Body of pancreas (tissue), 4 donors: ENCODE data around the gene AFG1L. TPM values are rescaled to one million over a fixed set of nuclear protein-coding genes. Genes with fewer than 3 reads are reported as not detected.
"Not testable (repeated sequence)": the region's sequence is repeated elsewhere in the genome, so short reads cannot be mapped to it uniquely, and the experiment has no call there.

Experiments
- ATAC-seq: fragments of 150-250 bp; one replicate; pipeline ENCODE4 v1.9.1; 2016
- DNase-seq, 4 donors: peaks; one replicate each; pipeline ENCODE4 v3.0.0-alpha.2; 2019
- H3K27ac ChIP-seq, 4 donors: fragments of 200-600 bp; sonication (generic); 1 replicate in 3 of 4; 2 replicates in 1 of 4; pipeline versions ENCODE4 v1.5.1 to v1.6.1; 2016 to 2019; ENCODE audit warnings: mild to moderate bottlenecking in 1 of 4, mixed read lengths in 1 of 4, moderate library complexity in 1 of 4
- H3K27me3 ChIP-seq, 2 donors: fragments of 200-600 bp; sonication (generic); one replicate each; pipeline ENCODE4 v1.6.0; 2016; ENCODE audit warnings: mild to moderate bottlenecking in 1 of 2
- H3K36me3 ChIP-seq, 2 donors: fragments of 200-600 bp; sonication (generic); replicated peaks in 1 of 2; 2 replicates each; pipeline ENCODE4 v1.5.1; 2016; ENCODE audit warnings: low read depth in 2 of 2; ENCODE audit not compliant: insufficient read depth in 1 of 2
- H3K4me1 ChIP-seq: fragments of 200-600 bp; sonication (generic); one replicate; pipeline ENCODE4 v1.6.0; 2016
- H3K4me3 ChIP-seq, 2 donors: fragments of 200-600 bp; sonication (generic); 1 replicate in 1 of 2; 2 replicates in 1 of 2; pipeline ENCODE4 v1.5.1; 2016 to 2019
- H3K9me3 ChIP-seq, 3 donors: fragments of 200-600 bp; sonication (generic); 1 replicate in 2 of 3; 2 replicates in 1 of 3; pipeline ENCODE4 v1.5.1; 2016
- CTCF ChIP-seq, 7 experiments: fragments of 450-650 bp in 4 of 7; fragments of 200-600 bp in 3 of 7; sonication (generic) in 3 of 7; IDR thresholded peaks; one replicate each; pipeline ENCODE4 v1.5.1; 2016 to 2019; ENCODE audit warnings: antibody characterized with exemption in 7 of 7
- POLR2A ChIP-seq, 3 donors: fragments of 450-650 bp; IDR thresholded peaks; one replicate each; pipeline ENCODE4 v1.6.1; 2016; ENCODE audit warnings: antibody characterized with exemption in 3 of 3, mild to moderate bottlenecking in 2 of 3
- WGBS, 2 donors: methylation state at CpG; one replicate each; pipeline ENCODE4 v1.1.5; 2017; 5-methylcytosine and 5-hydroxymethylcytosine counted together
- intact Hi-C: fragments of 100-400 bp; cut with DNase I; formaldehyde crosslinking; loops from one replicate; pipeline ENCODE4 v1.15.1; 2023
- total RNA-seq, 2 donors: library from RNA; depleted of rRNA; stranded (reverse); fragments of >200 nt; gene quantifications; one replicate each; pipeline ENCODE4 v1.1.0, GENCODE V29; 2016

Gene AFG1L
- total RNA-seq, 2 donors from 2014 or later = 1.6 to 4.0 TPM

DNA sequence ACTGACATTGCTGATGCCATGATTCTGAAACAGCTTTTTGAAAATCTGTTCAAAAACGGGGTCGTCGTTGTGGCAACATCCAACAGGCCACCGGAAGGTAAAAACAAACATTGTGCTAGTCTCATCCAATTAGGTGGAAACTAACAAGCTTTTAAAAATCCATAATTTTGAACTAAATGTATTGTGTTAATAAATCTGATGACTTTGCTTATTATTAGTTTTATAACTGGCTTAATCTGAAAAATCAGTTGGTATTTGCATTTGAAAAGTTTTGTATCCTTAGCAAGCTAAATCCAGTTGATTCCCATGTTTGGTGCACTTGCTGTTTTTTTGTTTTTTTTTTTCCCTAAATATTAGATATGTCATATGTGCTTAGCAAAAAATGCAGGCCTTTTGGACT lies 71.4 kb downstream of the AFG1L start:
- DNase-seq (no peak), ATAC-seq (no peak)
- Histone ChIP-seq H3K36me3 (no peaks in the 10 kb centered on the region), H3K4me1 (no peaks in the 10 kb centered on the region), H3K27ac (no peak overlapping the region), H3K4me3 (no peak overlapping the region), H3K27me3 (no peaks in the 10 kb centered on the region), H3K9me3 (no peaks in the 10 kb centered on the region)
- 90 to 94% methylated on average over 4 of the region's 4 CpGs for WGBS, 2 donors
- no peak for TF ChIP-seq CTCF (IDR thresholded peaks at IDR 0.05)
- intact Hi-C loops = no loop called here

DNA sequence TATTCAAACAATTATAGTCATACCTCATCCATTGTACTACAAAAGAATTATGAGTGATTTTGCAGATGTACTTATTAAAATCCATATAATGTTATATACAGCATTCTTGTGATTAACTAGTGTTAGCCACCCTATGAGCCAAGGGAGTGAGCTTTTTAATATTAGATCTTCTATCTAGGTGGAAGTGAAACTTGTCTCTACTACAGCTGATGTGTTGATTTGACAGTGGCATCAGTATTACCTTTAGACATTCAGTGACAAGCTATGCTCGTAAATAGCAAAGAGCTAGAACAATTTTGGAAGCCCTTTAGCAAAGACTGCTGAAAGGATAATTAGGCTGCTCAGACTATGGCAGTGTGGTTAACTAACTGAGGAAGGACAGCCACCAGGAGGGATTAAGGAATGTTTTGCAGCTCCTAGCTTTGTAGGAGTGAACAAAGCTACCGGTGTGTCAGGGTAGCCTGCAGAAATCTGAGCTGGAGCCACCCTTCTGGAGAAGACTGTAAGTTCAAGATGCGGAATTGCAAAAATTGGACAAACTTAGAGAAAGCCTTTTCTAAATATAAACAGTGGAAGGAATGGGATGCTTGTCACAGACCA lies 73.7 kb downstream of the AFG1L start:
- 88 to 89% methylated on average over 3 of the region's 3 CpGs for WGBS, 2 donors
- Histone ChIP-seq H3K4me1 (no peaks in the 10 kb centered on the region), H3K36me3 (no peaks in the 10 kb centered on the region), H3K4me3 (no peak overlapping the region), H3K9me3 (no peaks in the 10 kb centered on the region), H3K27me3 (no peaks in the 10 kb centered on the region), H3K27ac (no peak overlapping the region)
- DNase-seq (no peak), ATAC-seq (no peak)
- intact Hi-C loops = no loop called here
- TF ChIP-seq POLR2A (IDR thresholded peaks at IDR 0.05) (no peak), CTCF (IDR thresholded peaks at IDR 0.05) (no peak)

DNA sequence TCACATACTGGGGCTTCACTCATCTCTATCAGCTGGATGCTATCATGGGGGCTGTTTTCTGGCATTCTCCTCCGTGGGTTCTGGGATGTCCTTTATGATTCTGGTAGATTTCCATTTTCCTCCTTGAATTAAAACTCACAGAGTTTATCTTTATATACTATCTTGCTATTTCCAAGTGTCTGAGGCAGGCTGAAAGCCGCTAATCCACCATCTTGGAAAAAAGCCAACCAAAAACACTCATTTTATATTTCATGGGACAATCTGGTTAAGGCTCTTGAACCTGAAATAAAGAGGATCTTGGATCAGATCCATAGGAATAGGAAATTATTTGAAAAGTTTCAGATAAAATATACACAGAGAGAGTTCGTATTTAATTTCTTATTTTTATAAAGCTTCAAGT lies 86.0 kb downstream of the AFG1L start:
- no peaks in the 10 kb centered on the region for H3K27me3 ChIP-seq
- no peaks in the 10 kb centered on the region for H3K4me1 ChIP-seq
- WGBS, 2 donors = 90 to 93% methylated on average over 3 of the region's 3 CpGs
- intact Hi-C loops = no loop called here
- H3K9me3 ChIP-seq = no peaks in the 10 kb centered on the region
- TF ChIP-seq CTCF (IDR thresholded peaks at IDR 0.05) = no peak
- no peak for TF ChIP-seq POLR2A (IDR thresholded peaks at IDR 0.05)
- H3K27ac ChIP-seq = no peak overlapping the region
- no peak for ATAC-seq
- no peak for DNase-seq
- no peaks in the 10 kb centered on the region for H3K36me3 ChIP-seq
- no peak overlapping the region for H3K4me3 ChIP-seq

DNA sequence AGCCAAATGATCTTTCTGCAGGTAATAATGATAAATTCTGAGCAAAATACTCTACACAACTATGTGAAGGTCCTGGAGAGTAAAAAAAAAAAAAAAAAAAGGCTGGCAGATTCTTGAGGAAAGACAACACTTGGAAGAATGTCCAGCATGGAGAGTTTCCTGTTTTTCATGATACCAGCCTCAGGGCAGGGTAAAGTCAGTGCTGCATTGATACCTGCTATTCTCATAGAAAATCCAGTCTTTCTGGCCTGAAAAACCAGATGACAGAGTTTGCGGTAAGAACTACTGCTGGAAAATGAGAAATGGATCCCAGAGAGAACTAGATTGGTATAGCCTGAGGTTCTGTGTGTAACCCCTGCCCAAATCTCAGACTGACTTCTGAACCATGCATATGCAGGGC lies 89.1 kb downstream of the AFG1L start:
- no peak for ATAC-seq
- H3K9me3 ChIP-seq = no peaks in the 10 kb centered on the region
- H3K4me3 ChIP-seq = no peak overlapping the region
- no peaks in the 10 kb centered on the region for H3K27me3 ChIP-seq
- no peaks in the 10 kb centered on the region for H3K36me3 ChIP-seq
- 100% methylated on average over 1 of the region's 1 CpG for WGBS, 2 donors
- intact Hi-C loops = no loop called here
- H3K27ac ChIP-seq = no peak overlapping the region
- TF ChIP-seq CTCF (IDR thresholded peaks at IDR 0.05) = no peak
- TF ChIP-seq POLR2A (IDR thresholded peaks at IDR 0.05) = no peak
- no peaks in the 10 kb centered on the region for H3K4me1 ChIP-seq
- no peak for DNase-seq

GRCh38 chr6:108389190-108389589 lies 94.3 kb downstream of the AFG1L start:
- intact Hi-C loops, H3K36me3 ChIP-seq, H3K4me1 ChIP-seq, H3K9me3 ChIP-seq, H3K4me3 ChIP-seq, H3K27me3 ChIP-seq, ATAC-seq, H3K27ac ChIP-seq, DNase-seq: not testable (repeated sequence)
- 95 to 98% methylated on average over 4 of the region's 4 CpGs for WGBS, 2 donors
